Heart right ventricle (tissue), 16 donors: ENCODE data around the gene GPRC6A. TPM values are rescaled to one million over a fixed set of nuclear protein-coding genes. Genes with fewer than 3 reads are reported as not detected.
A peak's percentile ranks its signal among the peaks of the same experiment; 100 is the strongest.

Experiments
- ATAC-seq, 8 donors: fragments of 200-7000 bp; cut with Tn5 transposase; one replicate each; pipeline ENCODE4 v1.9.1; 2020; ENCODE audit warnings: mild to moderate bottlenecking in 8 of 8, moderate library complexity in 8 of 8, moderate number of reproducible peaks in 1 of 8
- DNase-seq, 2 donors: peaks; one replicate each; pipeline ENCODE4 v3.0.0-alpha.2; 2020
- H3K27ac ChIP-seq, 10 donors: fragments of 200-600 bp; sonication (generic) in 2 of 10; one replicate each; pipeline versions ENCODE4 v1.5.0 to v1.8.0; 2020 to 2022; ENCODE audit warnings: mild to moderate bottlenecking in 3 of 10
- H3K27me3 ChIP-seq, 7 donors: fragments of 200-600 bp; one replicate each; pipeline ENCODE4 v1.8.0; 2021 to 2022; ENCODE audit warnings: mild to moderate bottlenecking in 2 of 7
- H3K36me3 ChIP-seq, 9 donors: fragments of 200-600 bp; sonication (generic) in 1 of 9; one replicate each; pipeline versions ENCODE4 v1.5.0 to v1.8.0; 2020 to 2022; ENCODE audit warnings: mild to moderate bottlenecking in 2 of 9
- H3K4me1 ChIP-seq, 9 donors: fragments of 200-600 bp; sonication (generic) in 1 of 9; one replicate each; pipeline versions ENCODE4 v1.5.0 to v1.8.0; 2020 to 2022; ENCODE audit warnings: mild to moderate bottlenecking in 4 of 9
- H3K4me3 ChIP-seq, 10 donors: fragments of 200-600 bp; sonication (generic) in 2 of 10; one replicate each; pipeline versions ENCODE4 v1.5.0 to v1.8.0; 2020 to 2022; ENCODE audit warnings: mild to moderate bottlenecking in 7 of 10, moderate library complexity in 2 of 10
- H3K9me3 ChIP-seq, 11 donors: fragments of 200-600 bp in 10 of 11; sonication (generic) in 2 of 11; one replicate each; pipeline versions ENCODE4 v1.5.0 to v1.8.0; 2013 to 2022; ENCODE audit warnings: mild to moderate bottlenecking in 2 of 11, control low read depth in 1 of 11, moderate library complexity in 1 of 11
- CTCF ChIP-seq, 9 donors: fragments of 200-600 bp; sonication (generic) in 2 of 9; IDR thresholded peaks; one replicate each; pipeline versions ENCODE4 v1.5.0 to v1.8.0; 2021 to 2022; ENCODE audit warnings: antibody characterized with exemption in 9 of 9, mild to moderate bottlenecking in 5 of 9, moderate library complexity in 1 of 9
- WGBS, 2 donors: extraction: QIAGEN DNeasy Blood & Tissue Kit; methylation state at CpG; one replicate each; pipeline ENCODE4 v1.1.7; 2013; ENCODE audit warnings: inconsistent platforms in 1 of 2; 5-methylcytosine and 5-hydroxymethylcytosine counted together
- intact Hi-C, 10 donors: fragments of 100-400 bp; cut with DNase I; formaldehyde crosslinking; loops; one replicate each; pipeline versions ENCODE4 v1.11.1 to v1.14.2; 2022
- polyA plus RNA-seq, 2 donors: library from polyadenylated mRNA; stranded (reverse); fragments of 200-250 nt; gene quantifications; one replicate each; pipeline ENCODE4 v1.2.3, GENCODE V29; 2013
- total RNA-seq, 10 donors: library from RNA; stranded (reverse); fragmentation: NEBNext Ultra II Directional in 3 of 10; extraction: Animal tissue kit (Norgen Biotek cat#: 25700) in 3 of 10; gene quantifications; one replicate each; pipeline versions ENCODE4 v1.2.1 to v1.2.4, GENCODE V29; 2021 to 2023
- donor health status: Arrhythmogenic right ventricular cardiomyopathy.
- donor health status: ischemic (EF 13 %, LVEDD 7.1; RV severe dilation, severe dysfunction).
- donor health status: healthy with polysubstance abuse.
- donor health status: DM: no; HTN: yes; CAD: no.
- donor health status: DM: no; HTN: no; CAD: no.
- donor health status: ischemic (EF 25% LVEDD 6.9; RV normal size, moderate dysfunction).
- donor health status: ischemic (EF 25% LVEDD 5.7; RV mildly dilated, moderate dysfunction).
- donor health status: healthy.
- donor health status: DM: yes; HTN: yes; CAD: no.
- donor health status: Ischemic cardiomyopathy.
- donor health status: ischemic (EF 35%, LVEDD 5.7; RV mildly dilated, moderate dysfunction).
- donor health status: nonischemic (EF 11% LVEDD 7.7; RV severe dilation, severe dysfunction).
- donor health status: DM: yes; HTN: yes; CAD: no.
- donor health status: PGD.
- donor health status: ischemic (EF 29% LVEDD 5.4; RV normal size, mild dysfunction).
- donor health status: nonischemic (EF 23%, LVEDD 6.1; RV moderate dilation, normal function).

Gene GPRC6A
- total and polyA plus RNA-seq, 12 donors = not detected

GRCh38 chr6:116773886-116774285, 55.0 kb downstream of the GPRC6A start:
- intact Hi-C loops = no loop called here
- WGBS, 2 donors = 56 to 62% methylated on average over 1 of the region's 1 CpG
- ATAC-seq (no peak), DNase-seq (no peak)
- Histone ChIP-seq H3K27ac (no peak overlapping the region), H3K4me3 (no peak overlapping the region), H3K27me3 (peaks cover 0 to 17% (median under 1%) of the 10 kb centered on the region in 7 donors), H3K4me1 (no peaks in the 10 kb centered on the region), H3K9me3 (no peaks in the 10 kb centered on the region), H3K36me3 (no peaks in the 10 kb centered on the region)
- no peak for TF ChIP-seq CTCF (IDR thresholded peaks at IDR 0.05)

GRCh38 chr6:116772450-116772849, 56.4 kb downstream of the GPRC6A start:
- no peaks in the 10 kb centered on the region for H3K36me3 ChIP-seq
- no peak for ATAC-seq

GRCh38 chr6:116767715-116768114, 61.2 kb downstream of the GPRC6A start:
- H3K27ac ChIP-seq = peak overlapping the region in 2 of 10 donors; percentile 41 to 81
- ATAC-seq = peak in 5 of 8 donors; percentile 28 to 53 (median 46)
- H3K4me1 ChIP-seq = peaks cover 0 to 24% (median 15%) of the 10 kb centered on the region in 9 donors
- H3K9me3 ChIP-seq = no peaks in the 10 kb centered on the region
- H3K36me3 ChIP-seq = no peaks in the 10 kb centered on the region
- no peak for DNase-seq
- 53 to 67% methylated on average over 2 of the region's 2 CpGs for WGBS, 2 donors
- intact Hi-C loops = no loop called here
- no peak overlapping the region for H3K4me3 ChIP-seq
- no peak for TF ChIP-seq CTCF (IDR thresholded peaks at IDR 0.05)
- H3K27me3 ChIP-seq = peaks cover 8 to 61% (median 37%) of the 10 kb centered on the region in 7 donors

More at GRCh38 chr6:116772450-116772849, 56.4 kb downstream of the GPRC6A start:
- 72 to 85% methylated on average over 1 of the region's 1 CpG for WGBS, 2 donors
- no peak for TF ChIP-seq CTCF (IDR thresholded peaks at IDR 0.05)
- no peaks in the 10 kb centered on the region for H3K9me3 ChIP-seq
- H3K27ac ChIP-seq = no peak overlapping the region
- no peak overlapping the region for H3K4me3 ChIP-seq
- intact Hi-C loops = no loop called here
- DNase-seq = no peak
- peaks cover 0 to 13% (median 5%) of the 10 kb centered on the region in 7 donors for H3K27me3 ChIP-seq
- H3K4me1 ChIP-seq = peaks cover 0 to 2% (median 0%) of the 10 kb centered on the region in 9 donors

GRCh38 chr6:116766506-116767176, 62.2 kb downstream of the GPRC6A start:
- H3K27me3 ChIP-seq = peaks cover 8 to 69% (median 40%) of the 10 kb centered on the region in 7 donors
- H3K4me3 ChIP-seq = no peak overlapping the region
- WGBS, 2 donors = 69 to 81% methylated on average over 5 of the region's 5 CpGs
- H3K4me1 ChIP-seq = peaks cover 0 to 24% (median 15%) of the 10 kb centered on the region in 9 donors
- H3K27ac ChIP-seq = peak overlapping the region in 5 of 10 donors; percentile 34 to 81 (median 65)
- TF ChIP-seq CTCF (IDR thresholded peaks at IDR 0.05) = no peak
- intact Hi-C loops = no loop called here
- no peak for DNase-seq
- no peak for ATAC-seq
- H3K36me3 ChIP-seq = no peaks in the 10 kb centered on the region
- H3K9me3 ChIP-seq = no peaks in the 10 kb centered on the region
